ENCODE data around the gene CDKAL1. TPM values are rescaled to one million over a fixed set of nuclear protein-coding genes. Genes with fewer than 3 reads are reported as not detected.

Gene CDKAL1
- total and polyA plus RNA-seq, 9 of the 15 experiments (the other 6 are each of a cell fraction or from before 2014, with no cell fraction given): 11.2 to 36.3 (median 20.1) TPM

DNA sequence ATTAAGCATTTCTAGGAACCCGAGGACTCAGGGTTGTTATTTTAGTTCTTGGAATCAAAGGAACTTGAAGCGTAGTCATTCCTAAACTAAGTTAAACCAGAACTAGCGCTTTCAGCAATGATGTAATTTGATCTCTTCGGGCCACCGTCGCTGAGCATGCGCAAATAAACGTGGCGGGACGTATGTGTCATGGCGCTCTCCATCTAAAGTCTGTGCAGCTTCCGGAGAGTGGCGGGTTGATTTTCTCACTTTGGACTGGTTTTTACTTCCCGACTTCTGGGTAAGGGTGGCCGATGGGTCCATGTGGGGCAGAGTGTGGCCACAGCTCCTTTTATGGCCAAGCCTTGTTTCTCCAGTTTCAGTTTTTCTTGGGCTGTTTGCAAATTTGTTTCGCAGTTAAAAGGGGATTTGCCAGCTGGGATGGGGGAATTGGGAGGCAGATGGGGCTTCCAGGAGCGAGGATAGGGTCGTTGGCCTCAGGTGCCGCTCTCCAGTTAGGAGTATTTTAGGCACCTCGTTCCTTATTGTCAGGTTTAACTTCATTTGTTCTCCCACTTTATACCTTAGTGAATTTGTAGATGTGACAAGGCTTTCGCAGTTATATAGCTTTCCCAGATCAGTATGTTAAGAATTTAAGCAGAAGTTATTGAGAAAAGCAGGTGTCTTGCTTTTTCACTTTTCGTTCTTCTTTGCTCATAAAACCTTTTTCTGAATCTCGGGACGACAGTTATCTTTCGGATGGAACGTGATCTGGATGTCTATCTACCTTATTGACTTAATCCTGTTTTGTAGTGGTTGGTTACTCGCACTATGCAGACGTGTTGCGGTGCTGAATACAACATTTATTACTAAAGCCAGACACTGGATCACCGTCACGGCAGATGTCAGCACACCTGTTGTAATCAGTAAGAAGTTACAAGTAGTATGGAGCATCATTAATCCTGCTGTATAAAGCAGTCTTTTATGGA is at the start of gene CDKAL1 (continued):
- peak; percentile 54; the same call in 1 of the 2 replicates for TF ChIP-seq ATF4 (CRISPR knock-in tag; IDR thresholded peaks at IDR 0.05)
- peak; percentile 81; the same call in 1 of the 2 replicates for TF ChIP-seq JUND (IDR thresholded peaks at IDR 0.05; ENCODE audit: borderline replicate concordance, low read depth, low read length)
- peak; percentile 81; the same call in 2 of the 3 replicates for TF ChIP-seq JUND (tag; IDR thresholded peaks at IDR 0.05; ENCODE audit: borderline replicate concordance, low read depth, low read length)
- no peak for TF ChIP-seq ZNF551 (CRISPR knock-in tag; IDR thresholded peaks at IDR 0.05)
- no peak for TF ChIP-seq ZC3H11A (IDR thresholded peaks at IDR 0.05; ENCODE audit: low read depth, low read length)
- TF ChIP-seq TFE3 (CRISPR knock-in tag; IDR thresholded peaks at IDR 0.05): no peak
- TF ChIP-seq ZNF408 (CRISPR knock-in tag; IDR thresholded peaks at IDR 0.05; ENCODE audit: low read depth): no peak
- no peak for TF ChIP-seq SMARCB1 (IDR thresholded peaks at IDR 0.05; ENCODE audit: insufficient read length, low read depth)
- TF ChIP-seq ZBTB26 (CRISPR knock-in tag; IDR thresholded peaks at IDR 0.05): no peak
- no peak for TF ChIP-seq NCOA2 (IDR thresholded peaks at IDR 0.05; ENCODE audit: partially characterized antibody in 2 of 2)
- no peak for TF ChIP-seq ETS1 (conservative IDR thresholded peaks at IDR 0.05; ENCODE audit: control insufficient read depth, low read depth, low read length)
- TF ChIP-seq SAFB2 (IDR thresholded peaks at IDR 0.05; ENCODE audit: borderline replicate concordance, low read depth, low read length, severe bottlenecking): no peak
- TF ChIP-seq ZNF561 (CRISPR knock-in tag; conservative IDR thresholded peaks at IDR 0.05): no peak
- no peak for TF ChIP-seq ZNF696 (CRISPR knock-in tag; conservative IDR thresholded peaks at IDR 0.05)
- TF ChIP-seq ASH1L (IDR thresholded peaks at IDR 0.05; ENCODE audit: borderline replicate concordance, low read depth, partially characterized antibody): peak; percentile 36
- no peak for TF ChIP-seq ZNF79 (CRISPR knock-in tag; IDR thresholded peaks at IDR 0.05; ENCODE audit: low read depth)
- TF ChIP-seq ATF3 (IDR thresholded peaks at IDR 0.05): peak; percentile 87
- peak; percentile 74 for TF ChIP-seq ATF3 (CRISPR knock-in tag; conservative IDR thresholded peaks at IDR 0.05)
- TF ChIP-seq TRIM28 (IDR thresholded peaks at IDR 0.05): no peak

All from K562 (cell line).